Measurements from ENCODE around the gene RLN1.
"Not testable (repeated sequence)": the region's sequence is repeated elsewhere in the genome, so short reads cannot be mapped to it uniquely, and the experiment has no call there.

Gene RLN1

GRCh38 chr9:5321058-5321457, 18.6 kb downstream of the RLN1 start:
- no peak for FAIRE-seq

- not testable (repeated sequence) for FAIRE-seq
These were observed 23.3 kb downstream of the RLN1 start for GRCh38 chr9:5316406-5316805.

GRCh38 chr9:5315187-5315923, 24.3 kb downstream of the RLN1 start:
- FAIRE-seq: no peak

- FAIRE-seq: no peak
These were observed 28.8 kb downstream of the RLN1 start for GRCh38 chr9:5310851-5311250.

GRCh38 chr9:5305741-5306140, 33.9 kb downstream of the RLN1 start:
- FAIRE-seq: no peak

GRCh38 chr9:5303840-5304795, 35.6 kb downstream of the RLN1 start, which contains the start of gene RLN2:
Gene RLN2 (minus strand): TSS chr9:5304716. CDS start chr9:5304580, 136 bp downstream.
- FAIRE-seq: peak; percentile 89

GRCh38 chr9:5301544-5301943, 38.1 kb downstream of the RLN1 start:
- no peak for FAIRE-seq

DNA sequence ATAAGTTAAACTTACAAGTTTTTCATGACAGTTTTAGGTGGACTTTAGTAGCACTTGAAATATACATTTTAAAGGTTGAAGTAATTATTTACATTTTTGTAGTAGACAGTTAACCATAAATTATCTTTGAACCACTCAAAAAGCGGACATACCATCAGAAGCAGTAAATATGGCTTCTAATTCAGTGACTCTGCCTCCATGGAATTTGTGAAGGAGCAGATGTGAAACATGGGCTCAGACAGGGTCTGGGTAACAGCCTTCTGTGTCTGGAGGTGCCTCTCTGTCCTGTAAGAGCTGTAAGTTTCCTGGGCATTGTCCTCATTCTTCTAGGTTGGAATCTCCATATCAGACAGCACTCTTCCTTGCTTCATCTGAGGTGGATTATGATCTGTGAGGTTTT, 47.5 kb downstream of the RLN1 start:
- no peak for FAIRE-seq

DNA sequence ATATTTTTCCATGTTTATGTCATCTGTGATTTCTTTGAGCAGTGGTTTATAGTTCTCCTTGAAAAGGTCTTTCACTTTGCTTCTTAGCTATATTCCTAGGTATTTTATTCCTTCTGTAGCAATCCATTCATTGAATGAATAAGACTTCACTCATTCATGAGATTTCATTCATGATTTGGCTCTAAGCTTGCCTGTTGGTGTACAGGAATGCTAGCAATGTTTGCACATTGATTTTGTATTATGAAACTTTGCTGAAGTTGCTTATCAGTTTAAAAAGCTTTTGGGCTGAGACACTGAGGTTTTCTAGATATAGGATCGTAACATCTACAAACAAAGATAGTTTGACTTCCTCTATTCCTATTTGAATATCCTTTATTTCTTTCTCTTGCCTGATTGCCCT, 51.1 kb downstream of the RLN1 start:
- no peak for FAIRE-seq

DNA sequence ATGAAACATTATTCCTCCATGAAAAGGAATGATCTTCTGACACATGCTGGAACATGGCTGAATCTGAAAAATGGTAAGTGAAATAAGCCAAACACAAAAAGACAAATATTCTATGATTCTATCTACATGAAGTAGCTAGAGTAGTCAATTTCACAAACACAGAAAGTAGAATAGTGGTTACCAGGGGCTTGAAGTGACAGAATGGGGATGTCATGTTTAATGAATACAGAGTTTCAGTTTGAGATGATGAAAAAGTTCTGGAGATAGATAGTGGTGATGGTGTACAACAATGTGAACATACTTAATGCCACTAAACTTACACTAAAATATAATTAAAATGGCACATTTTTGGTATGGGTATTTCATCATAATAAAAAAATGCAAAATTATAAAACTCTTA, 53.4 kb downstream of the RLN1 start:
- FAIRE-seq: no peak

All from colon (tissue), 2 donors.